Upper lobe of left lung (tissue), 6 donors: Measurements from ENCODE around the gene ELF4. TPM values are rescaled to one million over a fixed set of nuclear protein-coding genes. Genes with fewer than 3 reads are reported as not detected.
A peak's percentile ranks its signal among the peaks of the same experiment; 100 is the strongest.

ENCODE experiments used
- ATAC-seq, 2 donors: fragments of 200-7000 bp; cut with Tn5 transposase; one replicate each; pipeline ENCODE4 v1.9.1; 2022; ENCODE audit warnings: mild to moderate bottlenecking in 2 of 2, moderate library complexity in 2 of 2; ENCODE audit not compliant: low FRiP score in 2 of 2
- DNase-seq, 2 donors: peaks; one replicate each; pipeline ENCODE4 v3.0.0-alpha.2; 2019 to 2020
- H3K27ac ChIP-seq, 4 donors: fragments of 200-600 bp; sonication (generic); one replicate each; pipeline ENCODE4 v1.5.1; 2016 to 2019
- H3K27me3 ChIP-seq, 4 donors: fragments of 200-600 bp; sonication (generic); one replicate each; pipeline ENCODE4 v1.5.1; 2017 to 2019
- H3K36me3 ChIP-seq, 4 donors: fragments of 200-600 bp; sonication (generic); one replicate each; pipeline ENCODE4 v1.5.1; 2016 to 2019
- H3K4me1 ChIP-seq, 4 donors: fragments of 200-600 bp; sonication (generic); one replicate each; pipeline ENCODE4 v1.5.1; 2018 to 2019
- H3K4me3 ChIP-seq, 4 donors: fragments of 200-600 bp; sonication (generic); one replicate each; pipeline ENCODE4 v1.5.1; 2017 to 2019; ENCODE audit warnings: mild to moderate bottlenecking in 2 of 4, moderate library complexity in 1 of 4
- H3K9me3 ChIP-seq, 4 donors: fragments of 200-600 bp; sonication (generic); one replicate each; pipeline ENCODE4 v1.5.1; 2018 to 2019
- EP300 ChIP-seq, 4 donors: sonication (generic); formaldehyde crosslinking; IDR thresholded peaks; one replicate each; pipeline ENCODE4 v1.5.1; 2017; ENCODE audit warnings: antibody characterized with exemption in 4 of 4, control low read depth in 2 of 4
- POLR2A ChIP-seq, 4 donors: fragments of 450-650 bp; IDR thresholded peaks; one replicate each; pipeline ENCODE4 v1.5.1; 2016 to 2017; ENCODE audit warnings: antibody characterized with exemption in 4 of 4, mild to moderate bottlenecking in 2 of 4
- POLR2AphosphoS5 ChIP-seq, 2 donors: sonication (generic); formaldehyde crosslinking; IDR thresholded peaks; one replicate each; pipeline ENCODE4 v1.5.1; 2017; ENCODE audit warnings: antibody characterized with exemption in 2 of 2
- WGBS, 2 donors: methylation state at CpG; one replicate each; pipeline ENCODE4 v1.1.5; 2017 to 2018; 5-methylcytosine and 5-hydroxymethylcytosine counted together
- total RNA-seq, 6 donors: library from RNA; depleted of rRNA in 4 of 6; stranded (reverse); fragments of >200 nt in 4 of 6; gene quantifications; one replicate each; pipeline versions ENCODE4 v1.1.0 to v1.2.1, GENCODE V29; 2016 to 2021
- TF ChIP-seq, protein P1 (sequence below), 6 experiments: fragments of 450-650 bp in 4 of 6; fragments of 200-600 bp in 2 of 6; sonication (generic) in 2 of 6; IDR thresholded peaks; one replicate each; pipeline ENCODE4 v1.5.1; 2016 to 2019; ENCODE audit warnings: antibody characterized with exemption in 6 of 6
- donor health status: DM: no; HTN: no; CAD: no; lungs with moderate emphysema.
- donor health status: DM: no; HTN: yes; CAD: no; lungs with severe emphysema.

The ELF4 gene
- total RNA-seq, 6 donors from 2014 or later, result 13.6 to 31.0 (median 21.9) TPM

DNA sequence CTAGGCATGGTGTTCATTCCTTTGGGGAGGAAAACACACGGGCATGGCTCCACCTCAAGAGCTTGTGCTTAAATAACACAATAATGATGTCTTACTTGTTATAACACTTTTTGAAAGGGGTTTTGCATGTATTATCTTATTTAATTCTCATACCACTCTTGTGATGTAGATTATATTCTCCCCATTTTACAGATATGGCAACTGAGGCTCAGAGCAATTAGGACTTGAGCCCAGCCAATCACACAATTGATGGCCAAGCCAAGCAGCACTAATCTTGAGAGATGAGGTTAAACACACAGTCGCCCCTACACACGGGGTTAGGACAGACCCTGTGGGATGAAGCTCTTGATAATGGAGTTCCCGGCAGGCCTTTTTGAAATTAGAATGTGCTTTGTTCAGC, 82.7 kb downstream of the ELF4 start:
- H3K27ac ChIP-seq, result no peak overlapping the region
- ATAC-seq (no peak), DNase-seq (no peak)
- 78 to 85% methylated on average over 1 to 3 of the region's 4 CpGs for WGBS, 2 donors
- H3K27me3 ChIP-seq, result no peaks in the 10 kb centered on the region
- no peak overlapping the region for H3K4me3 ChIP-seq
- H3K36me3 ChIP-seq, result peaks cover 0 to 49% (median 9%) of the 10 kb centered on the region in 4 donors
- peaks cover 0 to 6% (median 2%) of the 10 kb centered on the region in 4 donors for H3K4me1 ChIP-seq
- H3K9me3 ChIP-seq, result no peaks in the 10 kb centered on the region
- TF ChIP-seq, protein P1, sequence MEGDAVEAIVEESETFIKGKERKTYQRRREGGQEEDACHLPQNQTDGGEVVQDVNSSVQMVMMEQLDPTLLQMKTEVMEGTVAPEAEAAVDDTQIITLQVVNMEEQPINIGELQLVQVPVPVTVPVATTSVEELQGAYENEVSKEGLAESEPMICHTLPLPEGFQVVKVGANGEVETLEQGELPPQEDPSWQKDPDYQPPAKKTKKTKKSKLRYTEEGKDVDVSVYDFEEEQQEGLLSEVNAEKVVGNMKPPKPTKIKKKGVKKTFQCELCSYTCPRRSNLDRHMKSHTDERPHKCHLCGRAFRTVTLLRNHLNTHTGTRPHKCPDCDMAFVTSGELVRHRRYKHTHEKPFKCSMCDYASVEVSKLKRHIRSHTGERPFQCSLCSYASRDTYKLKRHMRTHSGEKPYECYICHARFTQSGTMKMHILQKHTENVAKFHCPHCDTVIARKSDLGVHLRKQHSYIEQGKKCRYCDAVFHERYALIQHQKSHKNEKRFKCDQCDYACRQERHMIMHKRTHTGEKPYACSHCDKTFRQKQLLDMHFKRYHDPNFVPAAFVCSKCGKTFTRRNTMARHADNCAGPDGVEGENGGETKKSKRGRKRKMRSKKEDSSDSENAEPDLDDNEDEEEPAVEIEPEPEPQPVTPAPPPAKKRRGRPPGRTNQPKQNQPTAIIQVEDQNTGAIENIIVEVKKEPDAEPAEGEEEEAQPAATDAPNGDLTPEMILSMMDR (IDR thresholded peaks at IDR 0.05), result no peak
- TF ChIP-seq POLR2A (IDR thresholded peaks at IDR 0.05), result no peak
- no peak for TF ChIP-seq POLR2AphosphoS5 (IDR thresholded peaks at IDR 0.05)
- TF ChIP-seq EP300 (IDR thresholded peaks at IDR 0.05), result no peak

DNA sequence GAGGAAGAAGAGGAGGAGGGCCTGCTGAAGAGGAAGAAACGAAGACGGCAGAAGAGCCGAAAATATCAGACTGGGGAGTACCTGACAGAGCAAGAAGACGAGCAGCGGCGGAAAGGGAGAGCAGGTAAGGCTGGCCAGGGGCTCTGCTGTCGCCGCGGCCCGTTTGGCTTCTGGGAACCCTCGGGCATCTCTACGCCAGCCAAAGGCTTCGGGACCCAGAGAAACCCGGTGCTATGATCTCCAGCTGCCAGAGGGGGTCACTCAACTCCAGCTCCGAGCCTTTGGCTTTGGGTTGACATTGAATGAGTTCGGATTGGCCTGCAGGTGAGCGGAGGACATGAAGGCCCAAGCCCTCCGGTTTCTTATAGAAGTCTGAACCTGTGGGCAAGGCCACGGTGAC, 85.0 kb downstream of the ELF4 start:
- no peaks in the 10 kb centered on the region for H3K9me3 ChIP-seq
- H3K4me1 ChIP-seq, result peaks cover 0 to 6% (median 2%) of the 10 kb centered on the region in 4 donors
- ATAC-seq, result no peak
- no peak for TF ChIP-seq POLR2AphosphoS5 (IDR thresholded peaks at IDR 0.05)
- TF ChIP-seq POLR2A (IDR thresholded peaks at IDR 0.05), result no peak
- no peak for TF ChIP-seq EP300 (IDR thresholded peaks at IDR 0.05)
- TF ChIP-seq, protein P1 (IDR thresholded peaks at IDR 0.05), result no peak
- peaks cover 0 to 50% (median 14%) of the 10 kb centered on the region in 4 donors for H3K36me3 ChIP-seq
- no peak overlapping the region for H3K27ac ChIP-seq
- WGBS, 2 donors, result 78 to 94% methylated on average over 9 to 18 of the region's 19 CpGs
- no peaks in the 10 kb centered on the region for H3K27me3 ChIP-seq
- no peak for DNase-seq
- H3K4me3 ChIP-seq, result no peak overlapping the region

DNA sequence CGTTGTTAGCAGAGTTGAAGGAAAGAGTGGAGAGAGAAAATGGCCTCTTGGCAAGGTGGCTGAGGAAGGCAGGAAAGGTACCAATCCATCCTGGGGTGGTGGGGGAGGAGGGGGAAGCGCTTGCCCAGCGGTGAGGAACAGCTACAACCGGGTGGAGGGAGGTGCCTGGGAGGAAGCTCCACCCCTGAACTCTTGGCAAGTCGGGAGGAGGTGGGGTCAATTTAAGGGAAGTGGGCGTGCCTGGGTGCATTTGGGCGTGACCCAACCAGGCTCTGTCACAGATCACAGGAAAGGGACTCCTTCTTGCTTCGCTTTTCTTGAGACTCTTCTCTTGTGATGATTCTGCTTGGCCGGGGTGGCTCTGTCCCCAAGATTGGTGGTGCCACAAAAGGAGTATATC, 86.2 kb downstream of the ELF4 start:
- TF ChIP-seq POLR2A (IDR thresholded peaks at IDR 0.05) (no peak), POLR2AphosphoS5 (IDR thresholded peaks at IDR 0.05) (peak in 1 of 2 donors; percentile 42), EP300 (IDR thresholded peaks at IDR 0.05) (no peak)
- TF ChIP-seq, protein P1 (IDR thresholded peaks at IDR 0.05), result no peak
- H3K27ac ChIP-seq, result peak overlapping the region in 2 of 4 donors; percentile 11 to 12

DNA sequence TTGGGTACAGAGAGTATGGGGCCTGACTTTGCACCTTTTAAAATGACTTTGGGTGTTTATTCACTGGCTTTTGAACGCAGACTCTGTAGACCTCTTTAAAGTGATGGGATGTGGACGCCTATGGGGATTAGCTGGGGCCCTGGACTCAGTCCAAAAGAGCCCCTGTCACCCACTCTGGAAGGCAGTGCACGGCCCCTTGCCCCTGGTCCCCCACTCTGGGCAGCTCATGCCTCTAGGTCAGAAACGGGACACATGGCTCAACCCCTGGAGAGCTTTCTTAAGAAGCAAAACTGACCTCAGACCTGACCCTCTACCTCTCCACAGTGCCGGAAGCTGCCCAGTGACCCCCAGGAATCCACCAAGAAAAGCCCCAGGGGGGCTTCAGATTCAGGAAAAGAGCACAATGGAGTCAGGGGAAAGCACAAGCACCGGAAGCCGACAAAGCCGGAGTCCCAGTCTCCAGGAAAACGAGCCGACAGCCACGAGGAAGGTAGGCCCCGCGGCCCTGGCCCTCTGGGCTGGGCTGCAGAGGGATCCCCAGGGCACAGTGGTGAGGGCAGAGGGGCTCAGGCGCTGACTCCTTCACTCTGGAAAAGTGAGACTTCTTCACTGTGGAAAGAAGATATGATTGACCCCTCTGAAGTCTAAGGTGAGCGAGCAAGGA, 89.5 kb downstream of the ELF4 start:
- 60 to 88% methylated on average over 4 to 15 of the region's 15 CpGs for WGBS, 2 donors

More for the DNA sequence above, 86.2 kb downstream of the ELF4 start:
- peaks cover 0 to 38% (median 12%) of the 10 kb centered on the region in 4 donors for H3K36me3 ChIP-seq
- peak; percentile 78 to 97 for ATAC-seq
- H3K9me3 ChIP-seq, result no peaks in the 10 kb centered on the region
- no peak overlapping the region for H3K4me3 ChIP-seq
- H3K27me3 ChIP-seq, result no peaks in the 10 kb centered on the region
- H3K4me1 ChIP-seq, result peaks cover 0 to 6% (median 2%) of the 10 kb centered on the region in 4 donors
- DNase-seq, result peak in 1 of 2 donors; percentile 84
- 11 to 32% methylated on average over 7 to 9 of the region's 9 CpGs for WGBS, 2 donors

More for the DNA sequence above, 89.5 kb downstream of the ELF4 start:
- Histone ChIP-seq H3K4me1 (peaks cover 0 to 6% (median 2%) of the 10 kb centered on the region in 4 donors), H3K36me3 (peaks cover 0 to 30% (median 14%) of the 10 kb centered on the region in 4 donors), H3K9me3 (no peaks in the 10 kb centered on the region), H3K27ac (no peak overlapping the region), H3K4me3 (no peak overlapping the region), H3K27me3 (no peaks in the 10 kb centered on the region)
- DNase-seq (no peak), ATAC-seq (no peak)
- TF ChIP-seq, protein P1 (IDR thresholded peaks at IDR 0.05), result no peak
- no peak for TF ChIP-seq EP300 (IDR thresholded peaks at IDR 0.05)
- no peak for TF ChIP-seq POLR2AphosphoS5 (IDR thresholded peaks at IDR 0.05)
- no peak for TF ChIP-seq POLR2A (IDR thresholded peaks at IDR 0.05)
